GDM1 (cell line): ENCODE measurements around the gene GPRC5B.

Experiments
- DNase-seq: peaks from one replicate; lab custom pipeline; 2025; lab: John Stamatoyannopoulos, UW

GPRC5B gene, protein sequence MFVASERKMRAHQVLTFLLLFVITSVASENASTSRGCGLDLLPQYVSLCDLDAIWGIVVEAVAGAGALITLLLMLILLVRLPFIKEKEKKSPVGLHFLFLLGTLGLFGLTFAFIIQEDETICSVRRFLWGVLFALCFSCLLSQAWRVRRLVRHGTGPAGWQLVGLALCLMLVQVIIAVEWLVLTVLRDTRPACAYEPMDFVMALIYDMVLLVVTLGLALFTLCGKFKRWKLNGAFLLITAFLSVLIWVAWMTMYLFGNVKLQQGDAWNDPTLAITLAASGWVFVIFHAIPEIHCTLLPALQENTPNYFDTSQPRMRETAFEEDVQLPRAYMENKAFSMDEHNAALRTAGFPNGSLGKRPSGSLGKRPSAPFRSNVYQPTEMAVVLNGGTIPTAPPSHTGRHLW

DNA sequence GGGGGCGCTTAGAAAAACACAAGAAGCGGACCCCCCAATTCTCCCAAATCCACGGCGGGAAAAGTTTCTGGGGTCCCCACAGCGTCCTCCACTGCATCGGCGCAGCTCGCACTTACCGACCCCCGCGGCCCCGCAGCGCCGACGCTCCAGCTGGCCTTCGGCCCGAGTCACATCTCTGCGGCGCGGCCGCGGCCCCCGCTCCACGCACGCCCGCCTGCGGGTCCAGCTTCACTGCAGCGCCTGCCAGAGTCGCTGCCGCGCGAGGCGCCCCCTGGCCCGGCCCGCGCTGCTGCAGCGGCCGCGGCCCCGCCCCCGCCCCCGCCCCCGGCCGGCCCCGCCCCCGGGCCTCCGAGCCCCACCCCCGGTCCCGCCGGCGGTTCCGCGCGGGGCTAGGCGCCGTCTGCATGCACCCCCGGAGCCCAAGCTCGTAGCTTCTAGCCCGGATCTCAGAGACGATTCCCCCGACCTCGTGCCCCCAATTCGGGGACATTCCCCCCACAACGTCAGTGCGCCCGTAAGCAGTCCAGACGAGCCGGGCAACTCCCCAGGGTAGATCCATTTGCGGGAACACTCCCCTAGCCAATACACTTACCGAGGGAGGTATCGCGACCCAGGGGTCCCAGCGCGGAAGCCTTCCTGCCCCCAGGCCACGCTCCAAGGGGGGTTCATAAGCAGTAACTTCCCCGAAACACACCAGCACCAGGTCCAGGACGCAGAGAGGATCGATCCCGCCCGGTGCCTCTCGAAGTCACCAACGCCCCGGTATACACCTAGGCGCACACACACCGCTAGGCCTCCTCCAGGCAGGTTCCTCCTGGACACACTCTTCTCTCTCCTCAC is at the start of gene GPRC5B:
Gene GPRC5B, minus strand, starts transcription at position 238 of the 840 bp plus-strand sequence. CDS start 12,003 bp downstream, outside the sequence.
- DNase-seq: no peak

DNA sequence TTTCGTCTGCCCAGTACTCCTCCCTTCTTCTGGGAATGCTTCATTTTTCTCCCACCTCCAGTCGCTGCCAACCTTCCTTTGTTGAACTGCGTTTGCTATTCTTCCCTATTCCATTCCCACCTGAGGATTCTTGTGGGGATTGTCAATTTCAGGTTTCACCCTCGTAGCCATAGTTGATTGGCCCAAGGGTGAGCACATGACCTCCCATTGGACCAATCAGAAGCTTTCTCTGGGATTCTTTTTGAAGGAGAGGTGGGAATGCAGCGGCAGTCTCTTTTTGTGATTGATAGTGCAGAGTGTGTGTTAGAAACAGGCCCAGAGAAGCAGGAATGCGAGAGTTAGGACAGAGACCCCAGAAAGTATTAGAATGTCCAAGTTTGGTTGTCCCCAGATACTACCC is 49.1 kb upstream of the GPRC5B start:
- no peak for DNase-seq

DNA sequence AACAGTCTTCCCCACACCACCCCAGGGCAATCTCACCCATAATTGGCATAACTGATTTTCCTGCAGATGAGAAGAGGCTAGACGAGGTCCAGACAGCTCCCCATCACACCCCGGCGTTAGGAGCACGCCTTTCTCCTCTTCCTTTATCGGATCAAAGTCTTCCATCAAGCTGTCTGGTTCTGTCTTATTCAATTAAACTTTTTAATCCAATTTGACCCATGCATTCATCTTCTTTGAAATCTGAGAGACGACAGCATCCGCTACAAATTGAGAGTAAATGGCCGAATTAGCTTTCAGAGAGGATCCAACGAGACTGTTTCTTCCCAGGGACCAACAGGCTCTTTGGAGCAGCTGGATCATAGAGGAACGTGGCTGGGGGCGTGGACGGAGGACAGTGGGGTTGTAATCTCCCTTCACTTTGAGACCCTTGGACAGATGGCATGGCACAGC is 44.4 kb upstream of the GPRC5B start:
- DNase-seq: no peak

DNA sequence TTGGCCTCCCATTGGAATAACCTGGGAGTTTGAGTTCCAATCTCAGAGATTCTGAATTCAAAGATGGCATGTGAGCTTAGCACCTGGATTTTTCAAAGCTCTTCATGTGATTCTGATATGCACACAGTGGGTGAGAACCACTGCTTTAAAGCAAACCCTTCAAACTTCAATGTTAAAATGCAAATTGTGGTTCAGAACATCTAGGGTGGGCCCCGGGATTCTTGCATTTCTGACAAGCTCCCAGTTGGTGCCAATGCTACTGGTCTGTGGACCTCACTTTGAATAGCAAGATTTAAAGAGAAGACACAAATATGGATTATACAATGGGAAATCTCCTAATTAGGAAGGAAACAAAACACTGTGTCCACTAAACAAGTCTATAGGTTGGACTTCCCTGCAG is 43.8 kb upstream of the GPRC5B start:
- no peak for DNase-seq

DNA sequence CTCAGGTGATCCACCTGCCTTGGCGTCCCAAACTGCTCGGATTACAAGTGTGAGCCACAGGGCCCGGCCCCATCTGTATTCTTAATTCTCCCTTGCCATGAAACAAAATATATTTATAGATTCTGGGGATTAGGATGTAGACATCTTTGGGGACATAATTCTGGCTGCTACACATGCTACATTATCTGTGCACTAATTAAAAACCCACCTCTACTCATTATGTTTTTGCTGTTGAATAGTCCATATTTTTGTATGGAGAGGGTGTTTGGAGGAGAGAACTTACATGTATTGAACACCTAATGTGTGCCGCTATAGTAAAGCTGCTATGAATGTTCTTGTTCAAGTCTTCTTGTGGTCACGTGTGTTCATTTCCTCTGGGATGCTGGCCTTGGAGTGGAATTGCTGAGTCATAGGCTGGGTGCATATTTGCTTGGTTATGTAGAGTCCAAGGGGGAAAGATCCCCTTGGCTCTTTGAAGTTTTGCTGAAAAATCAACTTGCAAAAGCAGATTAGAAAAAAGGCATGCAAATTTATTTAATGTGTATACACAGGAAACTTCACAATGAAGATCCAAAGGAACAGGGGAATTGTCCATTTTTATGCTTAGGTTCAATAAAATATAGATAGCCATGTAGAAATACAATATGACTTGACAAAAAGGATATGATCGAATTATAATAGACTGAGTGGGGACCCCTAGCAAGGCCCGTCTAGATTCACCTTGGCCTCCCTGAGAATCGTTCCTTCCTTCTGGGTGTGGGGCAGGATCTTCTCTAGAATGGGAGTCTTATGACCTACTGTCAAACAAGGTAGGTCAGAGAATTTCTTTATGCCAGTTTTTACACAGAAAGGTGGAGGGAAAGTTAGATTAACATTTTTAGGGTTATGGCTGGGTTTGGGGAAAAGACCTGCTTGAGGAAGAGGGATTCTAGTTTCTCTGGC is 42.1 kb upstream of the GPRC5B start:
- DNase-seq: no peak

DNA sequence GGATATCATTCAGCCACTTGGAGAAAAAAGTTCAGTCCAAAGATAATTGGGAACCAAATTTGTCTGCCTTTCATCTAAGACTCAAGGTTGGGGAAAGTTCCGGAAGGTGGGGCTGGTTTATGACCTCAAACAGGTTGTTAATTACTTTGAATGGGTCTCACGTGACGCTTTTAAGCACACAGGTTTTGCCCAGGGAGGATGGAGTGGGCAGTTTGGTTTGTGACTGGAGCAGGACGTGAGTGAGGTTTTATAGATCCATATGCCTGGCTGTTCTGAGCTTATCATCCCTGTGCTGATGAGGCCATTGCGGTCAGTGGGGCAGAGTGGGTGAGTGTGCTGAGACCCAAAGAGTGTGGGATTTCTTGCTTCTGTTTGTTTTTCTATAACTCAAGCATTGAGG is 38.7 kb upstream of the GPRC5B start:
- DNase-seq: no peak

DNA sequence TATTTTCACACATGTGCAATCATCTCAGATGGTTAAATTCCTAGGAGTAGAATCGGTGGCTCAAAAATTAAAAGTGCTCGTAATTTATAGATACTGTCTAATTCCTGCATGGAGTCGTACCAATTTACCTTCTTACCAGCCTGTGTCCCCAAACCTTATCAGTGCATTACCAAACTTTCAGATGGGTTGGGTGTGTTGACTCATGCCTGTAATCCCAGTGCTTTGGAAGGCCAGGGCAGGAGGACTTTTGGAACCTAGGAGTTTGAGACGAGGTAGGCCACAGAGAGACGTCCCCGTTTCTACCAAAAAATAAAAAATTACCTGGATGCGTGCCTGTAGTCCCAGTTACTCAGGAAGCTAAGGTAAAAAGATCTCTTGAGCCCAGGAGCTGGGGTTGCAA is 34.5 kb upstream of the GPRC5B start:
- no peak for DNase-seq

DNA sequence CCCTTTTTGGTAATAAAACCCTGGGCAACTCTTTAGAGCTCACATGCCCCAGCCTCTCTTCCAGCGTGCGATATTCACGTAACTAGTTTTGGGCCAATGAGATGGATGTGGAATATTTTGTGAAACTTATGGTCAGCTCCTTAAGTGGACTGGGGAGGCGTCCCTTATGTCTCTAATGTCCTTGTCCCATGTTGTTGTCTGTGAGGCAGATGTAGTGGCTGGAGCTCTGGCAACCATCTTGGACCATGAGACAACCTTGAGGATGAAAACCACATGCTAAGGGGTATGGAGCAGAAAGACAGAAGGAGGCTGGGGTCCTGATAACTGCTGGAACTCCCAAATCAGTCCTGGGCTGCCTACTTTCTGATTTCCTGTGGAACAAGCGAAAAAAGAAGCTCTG is 31.4 kb upstream of the GPRC5B start:
- no peak for DNase-seq

DNA sequence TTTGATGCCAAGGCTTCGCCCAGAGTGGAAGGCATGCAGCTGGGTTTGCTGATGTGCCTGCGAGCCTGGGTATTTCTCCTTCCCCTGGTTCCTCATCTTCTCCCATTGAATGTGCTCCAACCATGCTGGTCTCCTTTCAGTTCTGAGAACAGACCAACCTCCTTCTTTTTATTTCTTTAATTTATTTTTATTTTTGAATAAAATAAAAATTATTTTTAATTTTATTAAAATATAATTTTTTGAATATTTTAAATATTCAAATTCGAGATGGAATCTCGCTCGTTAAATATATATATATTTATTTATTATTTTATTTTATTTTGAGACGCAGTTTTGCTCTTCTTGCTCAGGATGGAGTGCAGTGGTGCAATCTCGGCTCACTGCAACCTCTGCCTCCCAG is 30.2 kb upstream of the GPRC5B start:
- DNase-seq: no peak

DNA sequence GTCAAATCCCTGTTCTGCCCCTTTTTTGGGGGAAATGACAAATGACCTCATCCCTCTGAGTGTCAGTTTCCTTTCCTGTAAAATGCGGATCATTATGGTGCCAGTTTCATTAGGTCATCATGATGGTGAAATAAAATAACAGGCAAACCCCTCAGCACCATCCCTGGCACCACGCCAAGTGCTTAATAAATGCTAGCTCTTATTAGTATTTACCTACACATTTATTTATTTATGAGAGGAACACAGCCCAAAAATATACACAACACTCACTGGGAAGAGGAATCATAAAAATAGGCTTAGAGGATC is 28.6 kb upstream of the GPRC5B start:
- DNase-seq: no peak

DNA sequence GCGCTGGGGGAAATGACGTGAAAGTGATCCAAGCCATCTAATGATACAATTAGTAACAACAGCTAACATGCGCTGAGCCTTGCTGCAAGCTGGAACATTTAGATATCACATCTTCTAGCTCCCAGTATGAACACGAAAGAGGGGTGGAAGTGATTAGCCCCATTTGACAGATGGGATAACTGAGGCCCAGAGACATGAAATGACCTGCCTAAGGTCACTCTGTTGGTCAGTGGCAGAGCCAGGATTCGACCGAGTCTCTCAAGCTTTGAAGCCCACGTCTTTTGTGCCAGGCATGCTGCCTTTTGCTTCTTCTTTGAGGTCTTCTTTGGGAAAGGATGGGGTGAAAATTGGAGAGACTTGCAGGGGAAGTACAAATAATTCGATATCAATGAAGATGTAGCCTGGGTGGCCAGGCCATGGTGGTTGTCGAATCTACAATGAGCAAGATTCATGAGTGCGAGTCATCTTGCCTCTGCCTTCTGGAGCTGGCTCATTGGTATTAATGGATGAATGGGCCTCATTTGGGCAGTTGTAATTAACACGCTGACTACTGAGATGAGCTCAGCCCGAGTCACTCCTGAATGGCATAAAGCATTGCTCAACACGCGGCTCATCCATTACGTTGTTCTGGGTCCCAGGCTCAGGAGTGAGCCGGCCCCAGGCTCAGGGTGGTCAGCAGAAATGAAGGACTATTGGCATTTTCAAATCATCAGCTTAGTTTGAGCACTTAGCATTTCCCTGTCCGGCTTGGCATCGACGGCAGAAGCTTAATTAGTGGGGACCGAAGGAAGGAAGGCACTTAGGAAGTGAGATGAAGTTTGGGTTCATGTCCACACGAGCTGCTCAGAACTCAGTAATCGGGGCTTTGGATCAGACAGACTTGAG is 28.0 kb upstream of the GPRC5B start:
- DNase-seq: no peak

DNA sequence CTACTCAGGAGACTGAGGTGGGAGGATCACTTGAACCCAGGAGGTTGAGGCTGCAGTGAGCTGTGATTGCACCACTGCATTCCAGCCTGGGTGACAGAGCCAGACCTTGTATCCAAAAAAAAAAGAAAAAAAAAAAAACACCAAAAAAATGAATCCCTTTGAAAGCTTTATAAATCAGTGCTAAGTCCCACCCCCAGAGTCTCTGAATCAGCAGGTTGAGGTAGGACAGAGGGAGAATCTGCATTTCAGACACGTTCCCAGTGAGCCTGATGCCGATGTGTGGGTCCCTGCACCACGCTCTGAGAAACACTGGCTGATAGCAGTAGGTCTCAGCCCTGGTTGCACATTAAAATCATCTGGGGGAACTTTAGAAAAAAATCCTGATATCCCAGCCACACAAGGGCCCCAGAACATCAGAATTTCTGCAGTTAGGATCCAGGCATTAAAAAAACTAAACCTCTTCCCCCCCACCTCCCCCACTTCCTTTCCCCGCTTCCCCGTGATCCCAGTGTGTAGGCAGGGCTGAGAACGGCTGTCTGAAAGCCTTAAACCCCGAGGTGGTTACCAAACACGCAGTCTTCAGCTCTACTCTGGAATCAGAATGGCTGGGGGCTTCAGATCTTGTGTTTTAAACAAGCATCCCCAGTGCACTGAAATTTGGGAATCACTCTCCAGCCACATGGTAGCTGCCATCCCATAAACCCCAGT is 27.3 kb upstream of the GPRC5B start:
- DNase-seq: no peak

DNA sequence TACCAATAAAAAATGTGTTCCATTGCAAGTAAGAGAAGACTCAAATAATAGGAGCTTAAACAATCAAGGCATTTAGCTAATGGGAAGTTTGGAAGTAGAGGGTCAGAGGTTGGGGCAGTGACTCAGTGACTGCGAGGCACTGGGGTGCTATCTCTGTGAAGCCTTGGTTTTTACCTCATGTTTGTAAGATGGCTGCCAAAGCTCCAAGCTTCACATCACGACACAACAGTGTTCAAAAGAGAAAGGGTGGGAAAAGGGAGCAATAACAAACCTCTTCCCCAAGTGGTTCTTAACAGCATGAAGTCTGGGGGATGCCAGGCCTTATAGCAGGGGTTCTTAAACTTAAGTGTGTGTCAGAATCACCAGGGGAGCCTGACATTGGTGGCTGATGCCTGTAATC is 26.6 kb upstream of the GPRC5B start:
- DNase-seq: no peak

DNA sequence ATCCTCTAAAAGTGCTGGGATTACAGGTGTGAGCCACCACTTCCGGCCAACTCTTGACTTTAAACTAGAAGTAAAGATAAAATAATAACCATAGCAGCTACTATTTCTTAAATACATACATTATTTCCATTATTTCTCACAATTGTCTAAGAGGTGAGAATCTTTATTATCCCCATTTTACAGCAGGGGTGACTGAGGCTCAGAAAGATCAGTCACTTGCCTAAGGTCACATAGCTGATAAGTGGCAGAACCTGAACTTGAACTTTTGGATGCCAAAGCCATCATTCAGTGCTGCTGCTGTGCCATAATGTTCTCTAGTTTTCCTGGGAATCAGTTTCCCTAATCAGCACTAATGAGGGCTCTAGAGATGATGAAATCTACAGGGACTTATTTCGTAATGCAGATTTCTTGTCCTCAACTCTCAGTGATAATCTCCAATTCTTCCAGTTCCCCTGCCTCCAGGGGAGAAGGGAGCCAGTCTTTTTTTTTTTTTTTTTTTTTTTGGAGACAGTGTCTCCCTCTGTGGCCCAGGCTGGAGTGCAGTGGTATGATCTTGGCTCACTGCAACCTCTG is 25.2 kb upstream of the GPRC5B start:
- DNase-seq: no peak

DNA sequence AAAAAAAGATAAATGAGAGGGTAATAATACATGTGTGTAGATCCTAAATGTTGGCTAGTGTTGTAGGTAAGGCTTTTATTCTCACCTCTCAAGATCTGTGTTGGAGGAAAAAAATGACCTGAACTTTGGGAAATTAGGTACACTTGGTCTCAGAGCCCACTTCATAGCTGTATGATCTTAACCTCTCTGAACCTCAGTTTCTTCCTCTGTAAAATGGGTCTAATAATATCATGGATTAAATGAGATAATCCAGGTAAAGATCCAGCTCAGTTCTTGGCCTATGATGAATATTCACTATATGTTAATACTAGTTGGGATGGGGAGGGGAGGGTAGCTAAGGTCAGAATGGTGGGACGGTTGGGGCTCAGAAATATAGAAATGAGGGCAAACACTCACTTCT is 24.3 kb upstream of the GPRC5B start:
- no peak for DNase-seq

DNA sequence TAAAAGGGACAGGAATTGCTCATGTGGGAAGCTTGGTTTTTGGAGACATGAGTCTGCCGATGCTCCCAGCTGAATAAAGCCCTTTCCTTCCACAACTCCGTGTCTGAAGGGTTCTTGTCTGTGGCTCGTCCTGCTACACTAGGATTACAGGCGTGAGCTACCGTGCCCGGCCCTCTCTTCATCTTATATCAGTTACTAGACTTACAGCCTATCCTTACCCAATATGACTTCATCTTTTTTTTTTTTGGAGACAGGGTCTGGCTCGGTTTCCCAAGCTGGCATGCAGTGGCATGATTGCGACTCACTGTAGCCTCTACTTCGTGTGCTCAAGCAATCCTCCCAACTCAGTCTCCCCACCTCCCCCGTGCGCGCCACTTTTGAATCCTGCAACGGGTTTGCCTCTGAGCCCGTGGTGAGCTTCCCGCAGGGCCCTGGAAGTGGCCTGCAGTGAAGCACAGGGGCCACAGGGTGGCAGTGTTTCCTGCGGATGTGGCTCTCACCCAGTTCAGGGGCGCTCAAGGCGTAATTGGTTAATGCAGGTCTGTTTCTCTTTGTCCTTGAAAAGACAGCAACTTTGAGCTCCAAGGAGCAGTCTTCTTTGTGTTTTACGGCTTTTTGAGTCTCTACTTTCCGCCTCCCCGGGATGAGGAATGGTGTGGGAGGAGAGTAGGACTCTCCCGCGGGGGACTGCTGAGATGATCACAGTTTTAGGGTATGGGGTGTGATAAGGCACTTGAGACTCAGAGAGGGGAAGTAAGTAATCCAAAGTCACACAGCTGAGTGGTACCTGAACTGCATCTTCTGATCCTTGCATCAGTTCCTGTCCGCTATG is 22.7 kb upstream of the GPRC5B start:
- peak; percentile 20 for DNase-seq

DNA sequence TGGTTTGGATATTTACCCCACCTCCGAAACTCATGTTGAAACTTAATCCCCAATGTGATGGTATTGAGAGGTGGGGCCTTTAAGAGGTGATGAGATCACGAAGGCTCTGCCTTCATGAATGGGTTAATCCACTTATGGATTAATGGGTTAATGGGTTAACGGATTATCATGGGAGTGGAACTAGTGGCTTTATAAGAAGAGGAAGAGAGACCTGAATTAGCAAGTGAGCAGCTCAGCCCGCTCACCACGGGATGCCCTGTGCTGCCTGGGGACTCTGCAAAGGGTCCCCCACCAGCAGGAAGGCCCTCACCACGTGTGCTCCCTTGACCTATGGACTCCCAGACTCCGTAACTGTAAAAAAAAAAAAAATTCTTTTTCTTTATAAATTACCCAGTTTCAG is 16.5 kb upstream of the GPRC5B start:
- DNase-seq: no peak

DNA sequence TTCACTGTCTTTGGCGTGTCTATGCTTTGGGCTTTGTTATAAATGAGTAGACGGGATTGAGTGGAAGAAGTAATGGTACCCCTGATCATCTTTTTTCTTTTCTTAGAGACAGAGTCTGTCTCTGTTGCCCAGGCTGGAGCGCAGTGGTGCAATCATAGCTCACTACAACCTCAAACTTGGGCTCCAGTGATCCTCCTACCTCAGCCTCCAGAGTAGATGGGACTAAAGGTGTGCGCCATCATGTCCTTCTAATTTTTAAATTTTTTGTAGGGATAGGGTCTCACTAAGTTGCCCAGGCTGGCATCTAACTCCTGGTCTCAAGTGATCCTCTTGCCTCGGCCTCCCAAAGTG is 14.9 kb upstream of the GPRC5B start:
- DNase-seq: no peak

DNA sequence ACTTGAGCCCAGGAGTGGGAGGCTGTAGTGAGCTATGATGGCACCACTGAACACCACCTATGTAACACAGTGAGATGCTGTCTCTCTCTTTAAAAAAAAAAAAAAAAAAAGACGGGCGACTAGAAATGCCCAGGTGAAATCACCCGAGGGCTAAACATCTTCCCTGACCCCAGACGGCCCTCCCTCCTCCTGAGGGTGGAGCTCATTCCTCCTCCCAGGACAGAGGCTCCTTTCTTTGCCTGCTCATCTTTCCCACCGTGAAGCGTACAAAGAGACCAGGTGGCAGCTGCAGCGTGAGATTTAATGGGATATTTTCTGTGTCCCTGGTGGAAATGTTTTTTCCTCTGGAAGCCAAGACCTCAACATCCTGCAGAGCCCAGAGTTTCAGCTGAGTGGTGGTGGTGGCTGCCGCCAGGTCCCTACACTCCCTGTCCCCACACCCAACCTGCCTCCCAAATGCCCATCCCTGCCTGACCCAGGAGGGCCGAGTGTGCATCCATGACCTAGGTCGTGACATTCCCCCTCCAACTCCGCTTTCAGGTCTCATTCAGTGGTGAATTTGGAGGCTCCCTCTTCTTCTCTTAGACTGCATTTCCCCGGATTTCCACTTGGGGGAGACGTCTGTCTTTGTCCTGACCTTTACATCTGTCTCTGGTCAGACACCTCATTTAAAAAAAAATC is 14.4 kb upstream of the GPRC5B start:
- no peak for DNase-seq
